ENCODE data around the gene ISCA2.

ISCA2 gene

DNA sequence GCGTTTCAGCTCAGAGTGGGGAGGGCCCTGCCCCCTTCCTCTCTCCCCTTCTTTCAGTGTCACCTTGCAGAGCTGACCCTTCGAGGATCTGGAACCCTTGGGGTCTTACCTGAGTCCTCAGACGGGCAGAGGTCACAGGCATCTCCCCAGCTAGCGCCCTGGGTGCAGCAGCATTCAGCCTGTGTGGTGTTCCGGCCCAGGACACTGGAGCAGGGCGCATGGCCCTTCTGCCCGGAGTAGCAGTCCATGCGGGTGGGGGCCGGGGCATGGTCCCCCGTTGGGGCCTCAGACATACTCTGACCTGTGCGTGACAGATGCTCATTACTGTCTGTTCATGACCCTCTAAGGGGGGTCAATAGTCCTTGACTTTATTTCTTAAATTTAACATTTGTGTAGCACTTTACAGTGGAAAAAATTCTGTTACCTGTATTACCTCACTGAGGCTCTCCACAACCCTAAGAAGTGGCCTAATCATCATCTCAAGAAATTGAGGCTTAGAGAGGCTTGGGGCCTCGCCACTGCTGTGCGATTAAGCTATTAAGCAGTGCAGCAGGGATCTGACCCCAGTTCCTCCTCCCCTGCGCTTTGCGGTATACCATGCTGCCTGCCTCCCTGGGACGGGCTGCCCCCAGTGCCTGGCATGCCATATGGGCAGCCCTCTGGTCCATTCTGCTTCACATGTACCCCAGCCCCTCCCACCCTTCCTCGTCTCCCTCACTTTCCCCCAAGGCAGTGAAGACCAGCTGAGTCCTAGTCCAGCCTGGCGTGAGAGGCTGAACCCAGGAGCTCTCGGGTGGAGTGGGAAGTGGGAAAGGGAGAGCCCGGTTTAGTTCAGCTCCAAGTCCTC, 11.5 kb downstream of the ISCA2 start:
- Histone ChIP-seq H3K4me3 (ENCODE audit: low read depth in 1 of 2, low read length in 1 of 2) (no peak overlapping the region), H3K36me3 (peaks cover 7% of the 10 kb centered on the region), H3K9me3 (no peaks in the 10 kb centered on the region), H3K4me1 (ENCODE audit: control insufficient read depth in 1 of 2, insufficient read depth in 1 of 2, low read depth in 1 of 2, low read length in 1 of 2) (no peaks in the 10 kb centered on the region), H3K27me3 (no peaks in the 10 kb centered on the region), H3K27ac (no peak overlapping the region)
- TF ChIP-seq, protein P1, sequence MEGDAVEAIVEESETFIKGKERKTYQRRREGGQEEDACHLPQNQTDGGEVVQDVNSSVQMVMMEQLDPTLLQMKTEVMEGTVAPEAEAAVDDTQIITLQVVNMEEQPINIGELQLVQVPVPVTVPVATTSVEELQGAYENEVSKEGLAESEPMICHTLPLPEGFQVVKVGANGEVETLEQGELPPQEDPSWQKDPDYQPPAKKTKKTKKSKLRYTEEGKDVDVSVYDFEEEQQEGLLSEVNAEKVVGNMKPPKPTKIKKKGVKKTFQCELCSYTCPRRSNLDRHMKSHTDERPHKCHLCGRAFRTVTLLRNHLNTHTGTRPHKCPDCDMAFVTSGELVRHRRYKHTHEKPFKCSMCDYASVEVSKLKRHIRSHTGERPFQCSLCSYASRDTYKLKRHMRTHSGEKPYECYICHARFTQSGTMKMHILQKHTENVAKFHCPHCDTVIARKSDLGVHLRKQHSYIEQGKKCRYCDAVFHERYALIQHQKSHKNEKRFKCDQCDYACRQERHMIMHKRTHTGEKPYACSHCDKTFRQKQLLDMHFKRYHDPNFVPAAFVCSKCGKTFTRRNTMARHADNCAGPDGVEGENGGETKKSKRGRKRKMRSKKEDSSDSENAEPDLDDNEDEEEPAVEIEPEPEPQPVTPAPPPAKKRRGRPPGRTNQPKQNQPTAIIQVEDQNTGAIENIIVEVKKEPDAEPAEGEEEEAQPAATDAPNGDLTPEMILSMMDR (IDR thresholded peaks at IDR 0.05), result no peak

DNA sequence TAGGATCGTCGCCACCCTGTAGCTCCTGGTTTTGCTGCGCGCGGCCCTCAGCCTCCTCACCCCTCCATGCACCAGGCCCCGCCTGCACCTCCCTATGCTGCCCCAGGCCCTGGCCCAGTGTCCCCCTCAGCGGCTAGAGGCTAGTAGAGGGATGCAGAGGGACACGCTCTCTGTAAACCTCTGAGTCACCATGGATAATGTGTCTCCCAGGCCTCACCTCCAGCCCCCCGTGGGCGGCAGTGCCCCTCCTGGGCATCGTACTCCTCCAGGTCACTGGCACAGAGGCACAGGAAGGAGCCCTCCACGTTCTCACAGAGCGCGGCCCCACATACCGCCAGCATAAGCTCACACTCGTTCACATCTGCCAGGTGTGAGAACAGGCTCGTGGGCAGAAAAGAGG, 12.3 kb downstream of the ISCA2 start:
- H3K36me3 ChIP-seq, result peaks cover under 1% of the 10 kb centered on the region

DNA sequence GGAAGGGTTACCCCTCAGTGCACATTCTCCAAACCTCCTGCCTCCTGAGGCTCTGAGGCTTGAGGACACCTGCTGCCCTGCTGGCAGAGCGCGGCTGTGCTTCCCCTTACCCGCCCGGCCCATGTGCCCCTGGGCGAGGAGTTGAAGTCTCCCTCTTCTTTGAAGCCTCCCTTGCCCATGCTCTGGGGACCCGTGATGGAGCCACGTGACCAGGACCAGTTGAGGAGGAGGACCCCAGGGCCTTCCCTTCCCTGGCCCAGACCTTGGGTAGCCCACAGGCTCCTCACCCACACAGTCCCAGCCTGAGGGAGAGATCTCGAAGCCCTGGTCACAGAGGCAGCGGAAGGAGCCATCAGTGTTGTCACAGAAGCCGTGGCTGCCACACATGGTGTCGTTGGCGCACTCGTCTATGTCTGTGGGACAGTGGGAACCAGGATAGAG, 12.9 kb downstream of the ISCA2 start:
- Histone ChIP-seq H3K9me3 (no peaks in the 10 kb centered on the region), H3K27me3 (no peaks in the 10 kb centered on the region), H3K4me3 (ENCODE audit: low read depth in 1 of 2, low read length in 1 of 2) (no peak overlapping the region), H3K36me3 (no peaks in the 10 kb centered on the region), H3K27ac (no peak overlapping the region), H3K4me1 (ENCODE audit: control insufficient read depth in 1 of 2, insufficient read depth in 1 of 2, low read depth in 1 of 2, low read length in 1 of 2) (no peaks in the 10 kb centered on the region)
- TF ChIP-seq, protein P1 (IDR thresholded peaks at IDR 0.05), result no peak

More for the DNA sequence above, 12.3 kb downstream of the ISCA2 start:
- no peaks in the 10 kb centered on the region for H3K4me1 ChIP-seq (ENCODE audit: control insufficient read depth in 1 of 2, insufficient read depth in 1 of 2, low read depth in 1 of 2, low read length in 1 of 2)
- H3K27ac ChIP-seq, result no peak overlapping the region
- H3K9me3 ChIP-seq, result no peaks in the 10 kb centered on the region
- H3K27me3 ChIP-seq, result no peaks in the 10 kb centered on the region
- no peak overlapping the region for H3K4me3 ChIP-seq (ENCODE audit: low read depth in 1 of 2, low read length in 1 of 2)
- TF ChIP-seq, protein P1 (IDR thresholded peaks at IDR 0.05), result no peak

DNA sequence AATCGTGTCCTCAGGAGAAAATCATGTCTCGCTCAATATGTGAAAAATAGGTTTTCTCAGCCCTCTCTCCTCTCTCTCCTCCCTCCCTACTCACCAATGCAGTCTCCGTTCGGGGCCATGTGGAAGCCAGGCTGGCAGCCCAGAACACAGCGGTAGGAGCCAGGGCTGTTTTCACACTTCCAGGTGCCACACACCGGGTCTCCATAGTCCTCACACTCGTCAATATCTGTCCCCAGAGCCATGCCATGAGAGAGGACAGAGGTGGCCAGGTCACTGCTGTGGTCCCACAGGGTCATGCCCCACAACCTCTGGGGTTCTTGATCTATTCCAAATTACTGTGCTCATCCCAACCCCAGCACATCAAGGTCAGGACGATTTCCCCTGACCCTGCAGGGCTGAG, 13.5 kb downstream of the ISCA2 start:
- no peaks in the 10 kb centered on the region for H3K36me3 ChIP-seq
- H3K27ac ChIP-seq, result no peak overlapping the region
- H3K4me1 ChIP-seq (ENCODE audit: control insufficient read depth in 1 of 2, insufficient read depth in 1 of 2, low read depth in 1 of 2, low read length in 1 of 2), result no peaks in the 10 kb centered on the region
- no peaks in the 10 kb centered on the region for H3K9me3 ChIP-seq
- no peak overlapping the region for H3K4me3 ChIP-seq (ENCODE audit: low read depth in 1 of 2, low read length in 1 of 2)
- TF ChIP-seq, protein P1 (IDR thresholded peaks at IDR 0.05), result no peak
- H3K27me3 ChIP-seq, result no peaks in the 10 kb centered on the region

DNA sequence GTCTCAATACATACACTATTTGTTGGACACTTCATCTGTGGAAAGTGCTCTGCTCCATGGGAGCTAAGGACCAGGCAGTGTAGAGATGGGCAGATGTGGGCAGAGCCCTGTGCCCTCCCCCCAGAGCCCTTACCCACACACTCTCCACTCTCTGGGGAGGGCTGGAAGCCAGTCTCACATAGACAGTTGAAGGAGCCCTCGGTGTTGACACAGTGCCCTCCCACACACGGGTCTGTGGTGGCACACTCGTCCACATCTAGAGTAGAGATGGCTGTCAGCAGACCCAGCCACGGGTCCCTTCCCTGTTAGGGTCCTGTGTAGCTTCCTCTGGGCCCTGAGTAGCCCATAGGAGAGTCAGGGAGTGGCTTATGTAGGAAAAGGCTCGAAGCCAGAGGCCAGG, 14.3 kb downstream of the ISCA2 start:
- H3K27ac ChIP-seq, result no peak overlapping the region
- H3K9me3 ChIP-seq, result no peaks in the 10 kb centered on the region
- H3K36me3 ChIP-seq, result no peaks in the 10 kb centered on the region
- no peaks in the 10 kb centered on the region for H3K4me1 ChIP-seq (ENCODE audit: control insufficient read depth in 1 of 2, insufficient read depth in 1 of 2, low read depth in 1 of 2, low read length in 1 of 2)
- H3K27me3 ChIP-seq, result no peaks in the 10 kb centered on the region
- TF ChIP-seq, protein P1 (IDR thresholded peaks at IDR 0.05), result no peak
- no peak overlapping the region for H3K4me3 ChIP-seq (ENCODE audit: low read depth in 1 of 2, low read length in 1 of 2)

Measured in neutrophil (primary cell).